SW480 (cell line): ENCODE measurements around the gene LMNTD2.

Source experiments
- DNase-seq: peaks from one replicate; pipeline ENCODE4 v3.0.0-alpha.2; 2016; ENCODE audit warnings: low spot score

Gene LMNTD2

DNA sequence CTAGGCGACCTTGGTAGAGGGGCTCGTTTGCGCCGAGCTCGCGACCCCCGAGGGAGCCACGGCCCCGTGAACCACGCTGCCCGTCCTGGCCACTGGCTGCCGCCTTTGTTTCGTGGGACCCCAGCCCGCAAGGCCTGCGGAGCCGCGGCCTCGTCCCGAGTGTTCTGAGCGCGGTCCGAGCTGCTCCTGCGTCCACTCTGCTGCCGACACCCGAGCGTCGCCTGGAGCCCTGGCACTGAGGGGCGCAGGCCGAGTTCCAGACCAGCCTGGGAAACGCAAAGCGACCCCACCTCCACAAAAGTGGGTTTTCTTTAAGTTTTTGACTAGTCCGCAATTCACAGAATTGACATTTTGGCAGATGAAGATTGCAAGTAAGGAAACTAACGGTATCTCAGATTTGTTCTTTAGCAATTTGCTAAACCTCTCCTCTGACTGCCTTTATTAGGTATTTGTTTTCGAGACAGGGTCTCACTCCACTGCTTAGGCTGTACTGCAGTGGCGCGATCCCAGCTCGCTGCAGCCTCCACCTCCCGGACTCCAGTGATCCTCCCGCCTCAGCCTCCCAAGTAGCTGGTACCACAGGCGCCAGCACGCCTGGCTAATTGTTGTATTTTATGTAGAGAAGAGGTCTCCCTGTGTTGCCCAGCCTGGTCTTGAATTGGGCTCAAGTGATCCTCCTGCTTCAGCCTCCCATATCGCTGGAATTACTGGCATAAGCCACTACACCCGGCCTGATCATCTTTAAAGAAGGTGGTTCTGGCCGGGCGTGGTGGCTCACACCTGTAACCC is 52.6 kb downstream of the LMNTD2 start:
- DNase-seq: no peak

GRCh38 chr11:506995-507726 is 53.4 kb downstream of the LMNTD2 start, which contains the start of gene RNH1:
RNH1 (minus strand) TSS chr11:507242; CDS start chr11:502162, 5,080 bp downstream.
- DNase-seq: peak; percentile 78

DNA sequence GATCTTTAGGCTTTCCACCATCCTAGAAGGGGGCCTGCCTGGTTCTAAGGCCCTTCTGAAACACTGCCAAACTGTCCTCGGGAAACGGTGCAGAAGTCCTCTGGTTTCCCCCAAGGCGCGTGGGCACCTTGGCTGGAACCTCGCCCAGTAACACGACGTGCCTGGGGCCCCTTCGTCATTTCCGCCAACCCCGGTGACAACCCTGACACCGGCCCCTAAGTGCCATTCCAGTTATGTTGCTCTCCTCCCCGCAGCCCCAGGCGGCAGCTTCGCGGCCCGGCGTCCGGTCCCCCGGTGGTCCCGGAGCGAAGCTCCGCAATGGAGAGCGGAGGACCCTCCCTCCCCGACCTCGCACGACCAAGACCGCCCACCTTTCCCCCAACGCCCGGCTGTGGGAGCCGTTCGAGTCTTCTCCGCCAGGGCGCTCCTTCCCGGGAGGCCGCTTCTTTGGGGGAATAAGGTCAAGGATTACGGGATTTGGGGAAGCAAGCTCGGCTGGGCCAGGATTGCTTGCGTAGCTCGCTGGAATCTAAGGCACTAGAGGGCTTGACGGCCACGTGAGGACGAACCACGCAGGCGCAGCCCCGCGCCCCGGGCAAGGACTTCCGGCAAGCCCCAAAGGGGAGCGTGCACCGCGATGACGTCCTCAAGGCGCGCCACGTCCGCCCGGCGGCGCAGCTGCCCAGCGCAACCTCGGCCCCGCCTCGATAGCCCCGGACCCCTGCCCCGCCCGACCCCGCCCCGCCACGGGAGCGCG is 54.1 kb downstream of the LMNTD2 start:
- peak; percentile 92 for DNase-seq

- DNase-seq: no peak
These were observed 55.6 kb downstream of the LMNTD2 start for GRCh38 chr11:504994-505344.
